ENCODE data around the gene BCL2A1. TPM values are rescaled to one million over a fixed set of nuclear protein-coding genes. Genes with fewer than 3 reads are reported as not detected.
A peak's percentile ranks its signal among the peaks of the same experiment; 100 is the strongest.
"Not testable (repeated sequence)": the region's sequence is repeated elsewhere in the genome, so short reads cannot be mapped to it uniquely, and the experiment has no call there.

The BCL2A1 gene
- total RNA-seq = not detected in 2 replicates

DNA sequence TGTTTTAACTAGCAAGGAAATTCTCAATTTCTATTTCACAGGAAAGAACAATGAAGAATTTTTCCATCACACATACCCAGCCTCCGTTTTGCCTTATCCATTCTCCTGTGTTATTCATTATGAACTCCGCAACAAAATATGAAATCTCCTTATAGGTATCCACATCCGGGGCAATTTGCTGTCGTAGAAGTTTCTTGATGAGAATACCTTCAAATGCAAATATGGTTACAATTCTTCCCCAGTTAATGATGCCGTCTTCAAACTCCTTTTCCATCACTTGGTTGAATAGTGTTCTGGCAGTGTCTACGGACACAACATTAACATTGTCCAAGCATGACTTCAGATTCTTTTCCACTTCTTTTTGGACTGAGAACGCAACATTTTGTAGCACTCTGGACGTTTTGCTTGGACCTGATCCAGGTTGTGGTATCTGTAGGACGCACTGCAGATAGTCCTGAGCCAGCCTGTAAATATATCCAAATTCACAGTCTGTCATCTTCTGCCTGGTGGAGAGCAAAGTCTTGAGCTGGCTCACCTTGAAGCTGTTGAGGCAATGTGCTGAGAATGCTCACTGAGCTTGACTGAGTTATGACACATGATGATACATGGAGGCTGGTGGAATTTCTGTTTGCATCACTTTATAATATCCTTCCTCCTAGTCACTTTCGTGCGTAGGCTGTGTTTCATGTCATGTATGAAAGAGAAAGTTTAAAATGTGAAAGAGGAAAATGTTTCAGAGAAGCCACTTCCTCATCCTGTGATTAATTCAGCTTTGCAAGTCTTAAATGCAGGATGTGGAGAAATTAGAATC lies at the start of gene BCL2A1:
Gene BCL2A1 (minus strand): TSS at position 573 of the 811 bp plus-strand sequence. CDS start 77 bp downstream, at position 496.
- TF ChIP-seq, protein P1, sequence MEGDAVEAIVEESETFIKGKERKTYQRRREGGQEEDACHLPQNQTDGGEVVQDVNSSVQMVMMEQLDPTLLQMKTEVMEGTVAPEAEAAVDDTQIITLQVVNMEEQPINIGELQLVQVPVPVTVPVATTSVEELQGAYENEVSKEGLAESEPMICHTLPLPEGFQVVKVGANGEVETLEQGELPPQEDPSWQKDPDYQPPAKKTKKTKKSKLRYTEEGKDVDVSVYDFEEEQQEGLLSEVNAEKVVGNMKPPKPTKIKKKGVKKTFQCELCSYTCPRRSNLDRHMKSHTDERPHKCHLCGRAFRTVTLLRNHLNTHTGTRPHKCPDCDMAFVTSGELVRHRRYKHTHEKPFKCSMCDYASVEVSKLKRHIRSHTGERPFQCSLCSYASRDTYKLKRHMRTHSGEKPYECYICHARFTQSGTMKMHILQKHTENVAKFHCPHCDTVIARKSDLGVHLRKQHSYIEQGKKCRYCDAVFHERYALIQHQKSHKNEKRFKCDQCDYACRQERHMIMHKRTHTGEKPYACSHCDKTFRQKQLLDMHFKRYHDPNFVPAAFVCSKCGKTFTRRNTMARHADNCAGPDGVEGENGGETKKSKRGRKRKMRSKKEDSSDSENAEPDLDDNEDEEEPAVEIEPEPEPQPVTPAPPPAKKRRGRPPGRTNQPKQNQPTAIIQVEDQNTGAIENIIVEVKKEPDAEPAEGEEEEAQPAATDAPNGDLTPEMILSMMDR (IDR thresholded peaks at IDR 0.05; ENCODE audit: insufficient read depth, low read length, poor library complexity, severe bottlenecking) = no peak
- H3K4me3 ChIP-seq (ENCODE audit: low read depth, low read length) = no peak within 1 kb of the TSS

DNA sequence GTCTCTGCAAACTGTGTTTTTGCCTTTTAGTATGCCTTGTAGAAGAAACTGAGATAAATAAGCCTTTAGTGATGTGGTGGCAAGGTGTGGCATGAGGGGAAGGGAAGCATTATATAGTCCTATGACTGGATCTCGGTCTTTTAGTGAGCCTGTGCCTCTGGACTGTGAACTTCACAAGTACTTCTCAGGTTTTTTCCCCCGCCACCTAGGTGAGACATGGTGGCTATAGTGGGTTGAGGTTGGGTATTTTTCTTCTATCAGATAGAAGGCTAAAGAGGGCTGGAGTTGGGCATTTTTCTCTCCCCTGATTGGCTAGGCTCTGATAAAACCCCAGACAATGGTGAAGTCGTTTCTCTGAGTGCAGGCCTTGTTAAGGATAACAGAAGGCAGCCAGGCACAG lies 49.7 kb upstream of the BCL2A1 start:
- Histone ChIP-seq H3K27me3 (ENCODE audit: control insufficient read depth, insufficient read depth, low read length) (no peaks in the 10 kb centered on the region), H3K36me3 (ENCODE audit: control insufficient read depth, insufficient read depth, low read length) (no peaks in the 10 kb centered on the region), H3K4me3 (ENCODE audit: low read depth, low read length) (no peak overlapping the region)
- DNase-seq (ENCODE audit: low read depth) = no peak
- TF ChIP-seq, protein P1 (IDR thresholded peaks at IDR 0.05; ENCODE audit: insufficient read depth, low read length, poor library complexity, severe bottlenecking) = no peak

More for the DNA sequence above, at the start of gene BCL2A1:
- no peaks in the 10 kb centered on the region for H3K36me3 ChIP-seq (ENCODE audit: control insufficient read depth, insufficient read depth, low read length)
- no peaks in the 10 kb centered on the region for H3K27me3 ChIP-seq (ENCODE audit: control insufficient read depth, insufficient read depth, low read length)
- peak; percentile 43 for DNase-seq (ENCODE audit: low read depth)

DNA sequence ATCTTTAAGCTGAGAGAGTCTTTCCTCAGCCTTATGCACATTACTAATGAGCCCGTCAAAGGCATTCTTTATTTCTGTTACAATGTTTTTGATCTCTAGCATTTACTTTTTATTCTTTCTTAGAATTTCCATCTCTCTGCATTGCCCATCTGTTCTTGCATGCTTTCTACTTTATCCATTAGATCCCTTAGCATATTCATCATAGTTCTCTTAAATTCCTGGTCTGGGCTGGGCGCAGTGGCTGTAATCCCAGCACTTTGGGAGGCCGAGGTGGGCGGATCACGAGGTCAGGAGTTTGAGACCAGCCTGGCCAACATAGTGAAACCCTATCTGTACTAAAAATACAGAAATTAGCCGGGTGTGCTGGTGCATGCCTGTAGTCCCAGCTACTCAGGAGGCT lies 49.2 kb upstream of the BCL2A1 start:
- H3K27me3 ChIP-seq (ENCODE audit: control insufficient read depth, insufficient read depth, low read length); DNase-seq (ENCODE audit: low read depth); H3K36me3 ChIP-seq (ENCODE audit: control insufficient read depth, insufficient read depth, low read length); H3K4me3 ChIP-seq (ENCODE audit: low read depth, low read length): not testable (repeated sequence)

DNA sequence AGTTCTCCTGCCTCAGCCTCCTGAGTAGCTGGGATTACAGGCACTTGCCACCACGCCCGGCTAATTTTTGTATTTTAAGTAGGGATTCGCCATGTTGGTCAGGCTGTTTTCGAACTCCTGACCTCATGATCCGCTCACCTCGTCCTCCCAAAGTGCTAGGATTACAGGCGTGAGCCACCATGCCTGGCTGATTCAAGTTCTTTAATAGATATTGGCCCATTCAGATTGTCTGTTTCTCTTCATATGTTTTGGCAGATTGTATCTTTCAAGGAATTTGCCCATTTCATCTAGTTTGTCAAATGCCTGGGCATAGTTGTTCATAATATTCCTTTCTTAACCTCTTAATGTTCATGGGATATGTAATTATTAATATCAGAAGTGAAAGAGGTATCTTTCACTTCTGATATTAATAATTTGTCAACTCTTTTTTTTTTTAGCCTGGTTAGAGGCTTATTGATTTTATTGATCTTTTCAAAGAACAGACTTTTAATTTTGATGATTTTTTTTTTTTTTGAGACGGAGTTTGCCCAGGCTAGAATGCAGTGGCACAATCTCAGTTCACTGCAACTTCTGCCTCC lies 48.3 kb upstream of the BCL2A1 start:
- Histone ChIP-seq H3K36me3 (ENCODE audit: control insufficient read depth, insufficient read depth, low read length) (no peaks in the 10 kb centered on the region), H3K27me3 (ENCODE audit: control insufficient read depth, insufficient read depth, low read length) (no peaks in the 10 kb centered on the region)

DNA sequence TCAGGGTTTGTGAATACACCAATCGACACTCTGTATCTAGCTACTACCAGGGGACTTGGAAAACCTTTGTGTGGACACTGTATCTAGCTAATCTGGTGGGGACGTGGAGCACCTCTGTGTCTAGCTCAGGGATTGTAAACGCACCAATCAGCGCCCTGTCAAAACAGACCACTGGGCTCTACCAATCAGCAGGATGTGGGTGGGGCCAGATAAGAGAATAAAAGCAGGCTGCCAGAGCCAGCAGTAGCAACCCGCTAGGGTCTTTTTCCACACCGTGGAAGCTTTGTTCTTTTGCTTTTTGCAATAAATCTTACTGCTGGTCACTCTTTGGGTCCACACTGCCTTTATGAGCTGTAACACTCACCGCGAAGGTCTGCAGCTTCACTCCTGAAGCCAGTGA lies 46.1 kb upstream of the BCL2A1 start:
- not testable (repeated sequence) for DNase-seq (ENCODE audit: low read depth); H3K4me3 ChIP-seq (ENCODE audit: low read depth, low read length); H3K36me3 ChIP-seq (ENCODE audit: control insufficient read depth, insufficient read depth, low read length); H3K27me3 ChIP-seq (ENCODE audit: control insufficient read depth, insufficient read depth, low read length)

More for the DNA sequence above, 48.3 kb upstream of the BCL2A1 start:
- H3K4me3 ChIP-seq (ENCODE audit: low read depth, low read length) = no peak overlapping the region
- no peak for DNase-seq (ENCODE audit: low read depth)
- TF ChIP-seq, protein P1 (IDR thresholded peaks at IDR 0.05; ENCODE audit: insufficient read depth, low read length, poor library complexity, severe bottlenecking) = no peak

DNA sequence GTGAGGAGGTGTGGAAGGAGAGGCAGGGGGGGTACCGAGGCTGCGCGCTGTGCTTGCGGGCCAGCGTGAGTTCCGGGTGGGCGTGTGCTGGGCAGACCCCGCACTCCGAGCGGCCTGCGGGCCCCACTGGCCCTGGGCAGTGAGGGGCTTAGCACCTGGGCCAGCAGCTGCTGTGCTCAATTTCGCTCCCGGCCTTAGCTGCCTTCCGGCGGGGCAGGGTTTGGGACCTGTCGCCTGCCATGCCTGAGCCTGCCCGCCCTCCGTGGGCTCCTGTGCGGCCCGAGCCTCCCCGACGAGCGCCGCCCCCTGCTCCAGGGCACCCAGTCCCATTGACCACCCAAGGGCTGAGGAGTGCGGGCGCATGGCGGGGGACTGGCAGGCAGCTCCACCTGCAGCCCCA lies 45.5 kb upstream of the BCL2A1 start:
- not testable (repeated sequence) for H3K36me3 ChIP-seq (ENCODE audit: control insufficient read depth, insufficient read depth, low read length); H3K4me3 ChIP-seq (ENCODE audit: low read depth, low read length)

DNA sequence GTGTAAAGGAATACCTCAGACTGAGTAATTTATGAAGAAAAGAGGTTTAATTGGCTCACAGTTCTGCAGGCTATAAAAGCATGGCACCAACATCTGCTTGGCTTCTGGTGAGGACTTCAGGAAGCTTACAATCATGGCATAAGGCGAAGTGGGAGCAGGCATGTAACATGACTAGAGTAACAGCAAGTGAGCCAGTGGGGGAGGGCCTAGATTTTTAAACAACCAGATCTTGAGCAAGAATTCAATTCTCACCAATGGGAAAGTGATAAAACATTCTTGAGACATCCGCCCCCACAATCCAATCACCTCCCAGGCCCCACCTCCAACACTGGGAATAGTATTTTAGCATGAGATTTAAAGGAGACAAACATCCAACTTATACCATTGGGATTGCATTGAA lies 44.2 kb upstream of the BCL2A1 start:
- Histone ChIP-seq H3K36me3 (ENCODE audit: control insufficient read depth, insufficient read depth, low read length) (no peaks in the 10 kb centered on the region), H3K4me3 (ENCODE audit: low read depth, low read length) (no peak overlapping the region), H3K27me3 (ENCODE audit: control insufficient read depth, insufficient read depth, low read length) (no peaks in the 10 kb centered on the region)
- DNase-seq (ENCODE audit: low read depth) = no peak
- TF ChIP-seq, protein P1 (IDR thresholded peaks at IDR 0.05; ENCODE audit: insufficient read depth, low read length, poor library complexity, severe bottlenecking) = no peak

More for the DNA sequence above, 45.5 kb upstream of the BCL2A1 start:
- DNase-seq (ENCODE audit: low read depth); H3K27me3 ChIP-seq (ENCODE audit: control insufficient read depth, insufficient read depth, low read length): not testable (repeated sequence)

DNA sequence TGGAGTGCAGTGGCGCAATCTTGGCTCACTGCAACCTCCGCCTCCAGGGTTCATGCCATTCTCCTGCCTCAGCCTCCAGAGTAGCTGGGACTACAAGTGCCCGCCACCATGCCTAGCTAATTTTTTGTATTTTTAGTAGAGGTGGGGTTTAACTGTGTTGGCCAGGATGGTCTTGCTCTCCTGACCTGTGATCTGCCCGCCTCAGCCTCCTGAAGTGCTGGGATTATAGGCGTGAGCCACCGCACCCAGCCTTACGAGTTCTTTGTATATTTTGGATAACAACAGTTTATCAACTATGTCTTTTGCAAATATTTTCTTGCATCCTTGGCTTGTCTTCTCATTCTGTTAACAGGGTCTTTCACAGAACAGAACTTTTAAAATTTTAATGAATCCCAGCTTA lies 43.2 kb upstream of the BCL2A1 start:
- not testable (repeated sequence) for DNase-seq (ENCODE audit: low read depth); H3K36me3 ChIP-seq (ENCODE audit: control insufficient read depth, insufficient read depth, low read length); H3K4me3 ChIP-seq (ENCODE audit: low read depth, low read length); H3K27me3 ChIP-seq (ENCODE audit: control insufficient read depth, insufficient read depth, low read length)
